Measurements from ENCODE around the gene KSR1.

DNA sequence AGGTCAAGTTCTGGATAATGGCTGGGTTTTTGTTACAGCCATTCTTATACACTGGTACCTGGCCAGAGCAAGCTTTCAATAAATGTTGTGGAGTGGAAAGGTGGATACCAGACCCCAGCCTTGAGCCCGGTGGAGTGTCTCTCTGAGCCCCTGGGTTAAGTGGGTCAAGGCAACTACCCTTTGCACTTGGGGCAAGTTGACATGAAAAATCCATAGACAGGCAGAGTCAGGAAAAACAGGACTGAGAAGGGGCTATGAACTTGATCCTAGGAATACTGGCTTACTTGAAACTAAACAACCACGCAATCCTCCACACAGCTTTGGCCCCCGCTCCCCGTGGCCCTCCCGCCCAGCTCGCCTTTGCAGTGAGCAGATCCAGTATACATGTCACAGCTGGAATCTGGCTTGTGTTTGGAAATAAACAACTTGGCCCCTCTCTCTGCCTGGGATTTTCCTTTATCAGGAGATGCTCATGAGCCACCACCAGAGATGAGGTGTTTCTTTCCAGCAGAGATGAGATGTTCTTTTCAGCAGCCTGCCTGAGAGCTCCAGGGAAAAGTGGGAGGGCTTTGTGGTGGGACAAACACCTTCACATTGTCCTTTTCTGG, 65.9 kb downstream of the KSR1 start:
- no peak for TF ChIP-seq CTCF (IDR thresholded peaks at IDR 0.05)
- no peak for TF ChIP-seq POLR2A (IDR thresholded peaks at IDR 0.05)

All from testis (tissue), 2 donors.